K562 (cell line): ENCODE results near the gene UQCC2. TPM values are rescaled to one million over a fixed set of nuclear protein-coding genes. Genes with fewer than 3 reads are reported as not detected.
A peak's percentile ranks its signal among the peaks of the same experiment; 100 is the strongest.

ENCODE experiments used
- ATAC-seq: fragments of 200-7000 bp; cut with Tn5 transposase; 3 replicates; pipeline ENCODE4 v1.9.1; 2020; ENCODE audit warnings: moderate library complexity
- BruUV-seq: library from RNA; stranded (reverse); fragments of 400-500 nt; replicated peaks from 2 replicates; lab custom pipeline; 2021; lab: Mats Ljungman, UMichigan
- CTCF ChIA-PET: fragments of 300-600 bp; formaldehyde crosslinking; extraction: SDS; loops from one replicate; lab custom pipeline; 2021; ENCODE audit warnings: low intra/inter-chr PET ratio; lab: Yijun Ruan, JAX
- POLR2A ChIA-PET: fragments of 300-600, 350-650 bp; sonication (Branson Sonifier 250); formaldehyde crosslinking; extraction: SDS; loops from one replicate; lab custom pipeline; 2021; ENCODE audit warnings: antibody characterized with exemption, inconsistent platforms; lab: Yijun Ruan, JAX
- DNase-seq, 4 experiments: peaks; one replicate each; pipeline versions ENCODE4 v3.0.0 to v3.0.0-alpha.2; 2011 to 2018; ENCODE audit warnings: low spot score in 3 of 4, mixed read lengths in 3 of 4; ENCODE audit errors: extremely low read depth in 1 of 4
- FAIRE-seq: peaks from 2 replicates; lab custom pipeline; 2011; peaks lifted over from hg19 to GRCh38; lab: Jason Lieb, UNC
- H2AFZ ChIP-seq: 2 replicates; pipeline ENCODE4 v1.6.0; 2011; ENCODE audit warnings: low read depth, low read length, control low read depth, inconsistent platforms
- H3K27ac ChIP-seq: fragments of 200-600 bp; 3 replicates; pipeline ENCODE4 v1.8.0; 2011; ENCODE audit warnings: low read depth, mild to moderate bottlenecking, control low read depth, inconsistent platforms, low read length, moderate library complexity, mixed read lengths; ENCODE audit errors: extremely low read depth
- H3K27me3 ChIP-seq, 2 experiments: fragments of 300-600 bp in 1 of 2; 2 replicates in 1 of 2; 3 replicates in 1 of 2; pipeline versions ENCODE4 v1.6.0 to v1.8.0; 2011; ENCODE audit warnings: inconsistent platforms in 2 of 2, low read length in 2 of 2, mild to moderate bottlenecking in 1 of 2, mixed read lengths in 1 of 2, moderate library complexity in 1 of 2; ENCODE audit not compliant: control insufficient read depth in 2 of 2, insufficient read depth in 2 of 2
- H3K36me3 ChIP-seq: fragments of 300-600 bp; 3 replicates; pipeline ENCODE4 v1.8.0; 2011; ENCODE audit warnings: mild to moderate bottlenecking, low read length, inconsistent platforms; ENCODE audit not compliant: control insufficient read depth, insufficient read depth
- H3K4me1 ChIP-seq, 2 experiments: fragments of 200-600 bp in 1 of 2; replicated peaks in 1 of 2; 2 replicates in 1 of 2; 3 replicates in 1 of 2; pipeline versions ENCODE4 v1.5.1 to v1.8.0; 2011; ENCODE audit warnings: inconsistent platforms in 2 of 2, low read length in 2 of 2, mild to moderate bottlenecking in 1 of 2, mixed read lengths in 1 of 2, moderate library complexity in 1 of 2; ENCODE audit not compliant: control insufficient read depth in 2 of 2, insufficient read depth in 2 of 2
- H3K4me2 ChIP-seq: 2 replicates; pipeline ENCODE4 v1.6.1; 2011; ENCODE audit warnings: low read length, control low read depth, inconsistent platforms, mixed read lengths; ENCODE audit not compliant: insufficient read depth
- H3K4me3 ChIP-seq: fragments of 200-600 bp; sonication (generic), shearing (Covaris generic); 2 replicates; pipeline ENCODE4 v1.5.1; 2016; ENCODE audit warnings: control low read depth, inconsistent platforms
- H3K79me2 ChIP-seq: fragments of 200-600 bp; 3 replicates; pipeline ENCODE4 v1.8.0; 2011; ENCODE audit warnings: low read length, inconsistent platforms; ENCODE audit not compliant: control insufficient read depth, insufficient read depth
- H3K9ac ChIP-seq, 2 experiments: 2 replicates each; pipeline versions ENCODE4 v1.6.0 to v1.6.1; 2011; ENCODE audit warnings: low read depth in 2 of 2, low read length in 2 of 2, control low read depth in 1 of 2, inconsistent platforms in 1 of 2, mild to moderate bottlenecking in 1 of 2, mixed read lengths in 1 of 2; ENCODE audit not compliant: insufficient read depth in 1 of 2
- H3K9me1 ChIP-seq: one replicate; pipeline ENCODE4 v1.6.0; 2011; ENCODE audit warnings: inconsistent platforms, mild to moderate bottlenecking, low read length, moderate library complexity; ENCODE audit not compliant: control insufficient read depth, insufficient read depth
- H3K9me3 ChIP-seq: replicated peaks from 2 replicates; pipeline ENCODE4 v1.5.1; 2011; ENCODE audit warnings: low read depth, low read length, inconsistent platforms; ENCODE audit not compliant: control insufficient read depth, insufficient read depth
- H4K20me1 ChIP-seq: replicated peaks from 2 replicates; pipeline ENCODE4 v1.6.1; 2011; ENCODE audit warnings: low read length, inconsistent platforms, mixed read lengths; ENCODE audit not compliant: control insufficient read depth, insufficient read depth
- GATA2 ChIP-seq: sonication (generic); formaldehyde crosslinking; IDR thresholded peaks from 2 replicates; pipeline ENCODE4 v1.4.0; 2020; ENCODE audit warnings: mild to moderate bottlenecking, missing genetic modification reagents
- RBM25 ChIP-seq: fragments of 200-400 bp; formaldehyde crosslinking; IDR thresholded peaks from 2 replicates; pipeline ENCODE4 v1.6.1; 2018; ENCODE audit warnings: low read length, low read depth, moderate library complexity; ENCODE audit not compliant: severe bottlenecking
- SIRT6 ChIP-seq: IDR thresholded peaks from one replicate; pipeline ENCODE4 v1.6.1; 2012; ENCODE audit warnings: low read depth, mild to moderate bottlenecking, control low read depth, inconsistent platforms, low read length, moderate library complexity
- ZKSCAN8 ChIP-seq: fragments of 200-800 bp; sonication (Bioruptor generic); IDR thresholded peaks from 2 replicates; pipeline ENCODE4 v1.6.1; 2016; ENCODE audit warnings: missing genetic modification characterization, missing compliant biosample characterization
- ZNF146 ChIP-seq: IDR thresholded peaks from one replicate; pipeline ENCODE4 v1.6.1; 2018; ENCODE audit warnings: missing compliant biosample characterization; ENCODE audit not compliant: unreplicated experiment
- WGBS: fragments of 100-300 bp; shearing (Covaris generic); methylation state at CpG from one replicate; pipeline ENCODE4 v1.1.6; 2016; ENCODE audit warnings: low coverage, mixed read lengths; ENCODE audit not compliant: insufficient coverage; ENCODE audit errors: missing lambda C conversion rate; 5-methylcytosine and 5-hydroxymethylcytosine counted together
- in situ Hi-C: fragments of 300-500 bp; cut with MboI; formaldehyde crosslinking; loops from 4 replicates; pipeline ENCODE4 v1.15.0; 2018; ENCODE audit warnings: inconsistent platforms, mixed read lengths
- intact Hi-C: fragments of 100-400 bp; cut with micrococcal nuclease; formaldehyde crosslinking; loops from 2 replicates; pipeline ENCODE4 v1.14.2; 2022
- polyA plus RNA-seq, 8 experiments: library from polyadenylated mRNA; depleted of rRNA in 4 of 8; stranded (reverse) in 5 of 8; unstranded in 3 of 8; fragments of >200 nt; fragmentation: Nextera tagmentation in 2 of 8; fragmentation: Illumina TruSeq in 1 of 8; extraction: Ambion mirVana in 2 of 8; extraction: Trizol in 1 of 8; gene quantifications; 2 replicates each; pipeline versions ENCODE4 v1.2.1 to v1.2.3, GENCODE V29; 2011 to 2014; ENCODE audit warnings: inconsistent platforms in 1 of 8, missing spikeins in 1 of 8
- total RNA-seq, 7 experiments: library from RNA; depleted of rRNA in 6 of 7; stranded (reverse); fragments of >200 nt in 6 of 7; fragmentation: Illumina TruSeq in 2 of 7; extraction: Trizol in 2 of 7; gene quantifications; 2 replicates each; pipeline versions ENCODE4 v1.2.1 to v1.2.3, GENCODE V29; 2011 to 2021; ENCODE audit warnings: low replicate concordance in 1 of 7

The UQCC2 gene
- total and polyA plus RNA-seq, 9 of the 15 experiments (the other 6 are each of a cell fraction or from before 2014, with no cell fraction given): 58.5 to 927 (median 158) TPM

DNA sequence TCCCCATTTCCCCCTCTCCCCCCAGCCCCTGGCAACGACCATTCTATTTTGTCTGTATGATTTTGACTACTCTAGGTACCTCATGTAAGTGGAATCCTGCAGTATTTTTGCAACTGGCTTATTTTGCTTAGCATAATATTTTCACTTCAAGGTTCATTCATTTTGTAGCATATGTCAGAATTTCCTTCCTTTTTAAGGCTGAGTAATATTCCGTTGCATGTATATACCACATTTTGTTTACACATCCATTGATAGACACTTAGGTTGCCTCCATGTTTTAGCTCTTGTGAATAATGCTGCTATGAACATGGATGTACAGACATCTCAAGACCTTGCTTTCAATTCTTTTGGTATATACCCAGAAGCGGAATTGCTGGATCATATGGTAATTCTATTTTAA, 1.4 kb upstream of the UQCC2 start:
- H3K79me2 ChIP-seq: peaks cover 25% of the 10 kb centered on the region
- peaks cover 29% of the 10 kb centered on the region for H3K36me3 ChIP-seq
- in situ Hi-C loops (no loop called here), intact Hi-C loops (no loop called here)
- H3K9me1 ChIP-seq: no peaks in the 10 kb centered on the region
- H3K9ac ChIP-seq: no peak overlapping the region
- H4K20me1 ChIP-seq: no peaks in the 10 kb centered on the region
- DNase-seq: no peak
- H3K4me2 ChIP-seq: no peak overlapping the region
- no peak overlapping the region for H2AFZ ChIP-seq
- ATAC-seq: no peak
- no peak for FAIRE-seq
- H3K4me1 ChIP-seq: peaks cover 12 to 19% of the 10 kb centered on the region in 2 experiments
- BruUV-seq: no TSS peak
- no peaks in the 10 kb centered on the region for H3K9me3 ChIP-seq
- WGBS: 59% methylated on average over 3 of the region's 3 CpGs
- no peak overlapping the region for H3K27ac ChIP-seq
- POLR2A ChIA-PET: interaction anchor here (1.3 kb wide), 1 partner anchor 13 kb away, joined by 4 read pairs; no protein-coding TSS in a partner anchor
- TF ChIP-seq SIRT6 (no peak), ZKSCAN8 (CRISPR knock-in tag) (no peak), GATA2 (CRISPR knock-in tag) (no peak), ZNF146 (CRISPR knock-in tag) (peak; percentile 57), RBM25 (peak; percentile 24)
- TF ChIP-seq, all 486 proteins: peak for 2
- H3K27me3 ChIP-seq: peaks cover 7 to 15% of the 10 kb centered on the region in 2 experiments; a peak in 4 of 5 replicates
- H3K4me3 ChIP-seq: no peak overlapping the region
- CTCF ChIA-PET: interaction anchor here (2.3 kb wide), 1 partner anchor 49 kb away, joined by 14 read pairs; no protein-coding TSS in a partner anchor
